Measurements from ENCODE around the gene ZSWIM6.

Gene ZSWIM6

GRCh38 chr5:61461417-61461816, 129.4 kb downstream of the ZSWIM6 start:
- H3K4me3 ChIP-seq (ENCODE audit: low read depth, low read length), result no peak overlapping the region
- DNase-seq (ENCODE audit: low read depth), result no peak
- TF ChIP-seq, protein P1, sequence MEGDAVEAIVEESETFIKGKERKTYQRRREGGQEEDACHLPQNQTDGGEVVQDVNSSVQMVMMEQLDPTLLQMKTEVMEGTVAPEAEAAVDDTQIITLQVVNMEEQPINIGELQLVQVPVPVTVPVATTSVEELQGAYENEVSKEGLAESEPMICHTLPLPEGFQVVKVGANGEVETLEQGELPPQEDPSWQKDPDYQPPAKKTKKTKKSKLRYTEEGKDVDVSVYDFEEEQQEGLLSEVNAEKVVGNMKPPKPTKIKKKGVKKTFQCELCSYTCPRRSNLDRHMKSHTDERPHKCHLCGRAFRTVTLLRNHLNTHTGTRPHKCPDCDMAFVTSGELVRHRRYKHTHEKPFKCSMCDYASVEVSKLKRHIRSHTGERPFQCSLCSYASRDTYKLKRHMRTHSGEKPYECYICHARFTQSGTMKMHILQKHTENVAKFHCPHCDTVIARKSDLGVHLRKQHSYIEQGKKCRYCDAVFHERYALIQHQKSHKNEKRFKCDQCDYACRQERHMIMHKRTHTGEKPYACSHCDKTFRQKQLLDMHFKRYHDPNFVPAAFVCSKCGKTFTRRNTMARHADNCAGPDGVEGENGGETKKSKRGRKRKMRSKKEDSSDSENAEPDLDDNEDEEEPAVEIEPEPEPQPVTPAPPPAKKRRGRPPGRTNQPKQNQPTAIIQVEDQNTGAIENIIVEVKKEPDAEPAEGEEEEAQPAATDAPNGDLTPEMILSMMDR (IDR thresholded peaks at IDR 0.05; ENCODE audit: insufficient read depth, low read depth, low read length, missing control alignments), result no peak

GRCh38 chr5:61461926-61462325, 129.9 kb downstream of the ZSWIM6 start:
- TF ChIP-seq, protein P1 (IDR thresholded peaks at IDR 0.05; ENCODE audit: insufficient read depth, low read depth, low read length, missing control alignments), result no peak
- no peak overlapping the region for H3K4me3 ChIP-seq (ENCODE audit: low read depth, low read length)
- no peak for DNase-seq (ENCODE audit: low read depth)

DNA sequence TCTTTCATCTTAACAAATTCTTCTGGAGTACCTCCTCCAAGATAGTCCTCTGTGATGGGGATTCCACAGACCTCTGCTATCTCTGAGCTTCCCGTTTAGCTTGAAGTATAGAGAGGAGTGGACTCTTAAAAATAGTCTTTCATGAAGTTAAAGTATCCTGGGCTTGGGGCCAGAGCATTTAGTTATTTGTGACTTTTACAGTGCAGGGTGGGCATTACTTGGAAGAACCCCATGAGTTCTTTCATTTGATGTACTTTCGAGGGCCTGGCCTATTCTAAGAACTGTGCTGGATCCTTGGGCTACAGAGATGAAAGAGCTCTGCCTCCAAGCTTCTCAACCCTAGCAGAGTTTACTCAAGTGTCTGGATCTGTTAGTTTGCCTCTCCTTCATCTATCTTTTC, 131.5 kb downstream of the ZSWIM6 start:
- H3K4me3 ChIP-seq (ENCODE audit: low read depth, low read length), result no peak overlapping the region
- TF ChIP-seq, protein P1 (IDR thresholded peaks at IDR 0.05; ENCODE audit: insufficient read depth, low read depth, low read length, missing control alignments), result no peak
- no peak for DNase-seq (ENCODE audit: low read depth)

- no peak for DNase-seq (ENCODE audit: low read depth)
- TF ChIP-seq, protein P1 (IDR thresholded peaks at IDR 0.05; ENCODE audit: insufficient read depth, low read depth, low read length, missing control alignments), result no peak
- H3K4me3 ChIP-seq (ENCODE audit: low read depth, low read length), result no peak overlapping the region
Observed at GRCh38 chr5:61464512-61464911, 132.5 kb downstream of the ZSWIM6 start.

GRCh38 chr5:61465066-61465465, 133.0 kb downstream of the ZSWIM6 start:
- DNase-seq (ENCODE audit: low read depth), result no peak
- no peak overlapping the region for H3K4me3 ChIP-seq (ENCODE audit: low read depth, low read length)

DNA sequence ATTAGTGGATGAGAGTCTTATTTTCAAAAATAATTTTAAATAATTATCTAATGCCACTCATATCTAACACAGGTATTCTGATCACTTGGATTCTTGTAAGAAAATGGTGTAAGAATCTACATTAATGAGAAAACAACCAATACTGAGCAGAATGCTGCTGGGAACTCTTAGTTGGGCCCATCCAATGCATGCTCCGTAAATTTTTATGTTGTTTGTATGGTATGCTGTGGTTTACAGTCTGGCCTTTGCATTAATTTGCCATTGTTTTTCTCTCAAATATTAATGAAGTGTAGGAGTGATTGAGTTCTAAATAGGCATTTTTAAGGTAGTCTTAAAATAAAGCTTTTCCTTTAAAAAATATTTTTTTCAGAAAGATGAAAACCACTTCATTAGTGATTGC, 133.4 kb downstream of the ZSWIM6 start:
- no peak for DNase-seq (ENCODE audit: low read depth)
- H3K4me3 ChIP-seq (ENCODE audit: low read depth, low read length), result no peak overlapping the region
- TF ChIP-seq, protein P1 (IDR thresholded peaks at IDR 0.05; ENCODE audit: insufficient read depth, low read depth, low read length, missing control alignments), result no peak

More at GRCh38 chr5:61465066-61465465, 133.0 kb downstream of the ZSWIM6 start:
- TF ChIP-seq, protein P1 (IDR thresholded peaks at IDR 0.05; ENCODE audit: insufficient read depth, low read depth, low read length, missing control alignments), result no peak

GRCh38 chr5:61466017-61466416, 134.0 kb downstream of the ZSWIM6 start:
- no peak overlapping the region for H3K4me3 ChIP-seq (ENCODE audit: low read depth, low read length)
- no peak for DNase-seq (ENCODE audit: low read depth)
- TF ChIP-seq, protein P1 (IDR thresholded peaks at IDR 0.05; ENCODE audit: insufficient read depth, low read depth, low read length, missing control alignments), result no peak

Measured in GM12865 (cell line).